Endothelial cell of umbilical vein (primary cell): ENCODE data around the gene PCNT. TPM values are rescaled to one million over a fixed set of nuclear protein-coding genes. Genes with fewer than 3 reads are reported as not detected.

Source experiments
- BruUV-seq: library from RNA; stranded (reverse); fragments of 400-500 nt; replicated peaks from 2 replicates; lab custom pipeline; 2021; lab: Mats Ljungman, UMichigan
- CTCF ChIA-PET: fragments of 300-600, 350-600 bp; sonication (Branson Sonifier 250); formaldehyde crosslinking; loops from one replicate; lab custom pipeline; 2021; ENCODE audit warnings: antibody characterized with exemption, inconsistent platforms; lab: Charles Lee
- POLR2A ChIA-PET: fragments of 300-600, 350-600 bp; sonication (Branson Sonifier 250); formaldehyde crosslinking; loops from one replicate; lab custom pipeline; 2021; ENCODE audit warnings: antibody characterized with exemption, inconsistent platforms; lab: Charles Lee
- DNase-seq: peaks from one replicate; pipeline ENCODE4 v3.0.0-alpha.2; 2011; ENCODE audit warnings: low read depth, low spot score
- FAIRE-seq: peaks from 2 replicates; lab custom pipeline; 2011; peaks lifted over from hg19 to GRCh38; lab: Jason Lieb, UNC
- H2AFZ ChIP-seq: 2 replicates; pipeline ENCODE4 v1.6.0; 2012; ENCODE audit warnings: low read depth, low read length, control low read depth, inconsistent platforms
- H3K27ac ChIP-seq: 2 replicates; pipeline ENCODE4 v1.5.1; 2011; ENCODE audit warnings: low read depth, mild to moderate bottlenecking, control low read depth, low read length, moderate library complexity; ENCODE audit not compliant: insufficient read depth
- H3K27me3 ChIP-seq, 2 experiments: 2 replicates each; pipeline versions ENCODE4 v1.6.0 to v1.6.1; 2011; ENCODE audit warnings: low read length in 2 of 2, mixed read lengths in 1 of 2; ENCODE audit not compliant: control insufficient read depth in 2 of 2, insufficient read depth in 2 of 2
- H3K36me3 ChIP-seq, 2 experiments: 2 replicates in 1 of 2; 3 replicates in 1 of 2; pipeline ENCODE4 v1.5.1; 2011; ENCODE audit warnings: low read length in 2 of 2, mild to moderate bottlenecking in 1 of 2, moderate library complexity in 1 of 2; ENCODE audit not compliant: control insufficient read depth in 2 of 2, insufficient read depth in 2 of 2; ENCODE audit errors: extremely low read depth in 1 of 2
- H3K4me1 ChIP-seq: 3 replicates; pipeline ENCODE4 v1.5.1; 2011; ENCODE audit warnings: mild to moderate bottlenecking, low read length; ENCODE audit not compliant: control insufficient read depth, insufficient read depth; ENCODE audit errors: extremely low read depth
- H3K4me2 ChIP-seq: 2 replicates; pipeline ENCODE4 v1.6.1; 2011; ENCODE audit warnings: low read length, control low read depth, mixed read lengths; ENCODE audit not compliant: insufficient read depth
- H3K4me3 ChIP-seq, 3 experiments: fragments of 200-600 bp in 1 of 3; sonication (generic), shearing (Covaris generic) in 1 of 3; replicated peaks in 1 of 3; 2 replicates each; pipeline ENCODE4 v1.5.1; 2011 to 2016; ENCODE audit warnings: control low read depth in 3 of 3, low read length in 3 of 3, mild to moderate bottlenecking in 2 of 3, inconsistent platforms in 1 of 3, low read depth in 1 of 3, moderate library complexity in 1 of 3; ENCODE audit not compliant: insufficient read depth in 1 of 3
- H3K79me2 ChIP-seq: 2 replicates; pipeline ENCODE4 v1.6.0; 2012; ENCODE audit warnings: low read length, inconsistent platforms; ENCODE audit not compliant: control insufficient read depth, insufficient read depth
- H3K9ac ChIP-seq: replicated peaks from 2 replicates; pipeline ENCODE3; 2011; ENCODE audit warnings: low read length, control low read depth; ENCODE audit not compliant: insufficient read depth; ENCODE audit errors: extremely low read depth
- H3K9me1 ChIP-seq: replicated peaks from 3 replicates; pipeline ENCODE4 v1.6.0; 2011; ENCODE audit warnings: mild to moderate bottlenecking, low read length; ENCODE audit not compliant: control insufficient read depth, insufficient read depth; ENCODE audit errors: extremely low read depth
- H3K9me3 ChIP-seq: replicated peaks from 2 replicates; pipeline ENCODE4 v1.5.1; 2012; ENCODE audit warnings: low read length, inconsistent platforms; ENCODE audit not compliant: control insufficient read depth, insufficient read depth
- H4K20me1 ChIP-seq: replicated peaks from 2 replicates; pipeline ENCODE3; 2011; ENCODE audit warnings: mild to moderate bottlenecking, low read length; ENCODE audit not compliant: control insufficient read depth, insufficient read depth; ENCODE audit errors: extremely low read depth
- CTCF ChIP-seq, 2 donors: IDR thresholded peaks; 1 replicate in 1 of 2; 2 replicates in 1 of 2; pipeline ENCODE4 v1.5.1; 2011; ENCODE audit warnings: low read length in 2 of 2, mild to moderate bottlenecking in 2 of 2, moderate library complexity in 2 of 2, control low read depth in 1 of 2, inconsistent platforms in 1 of 2, low read depth in 1 of 2; ENCODE audit not compliant: insufficient read depth in 1 of 2; ENCODE audit errors: extremely low read depth in 1 of 2
- EZH2 ChIP-seq: IDR thresholded peaks from 2 replicates; pipeline ENCODE4 v1.6.1; 2012; ENCODE audit warnings: borderline replicate concordance, low read depth, mild to moderate bottlenecking, moderate library complexity, low read length, inconsistent platforms; ENCODE audit not compliant: severe bottlenecking
- FOS ChIP-seq: IDR thresholded peaks from 2 replicates; pipeline ENCODE4 v1.6.1; 2011; ENCODE audit warnings: mild to moderate bottlenecking, low read length, moderate library complexity, borderline replicate concordance; ENCODE audit not compliant: insufficient read depth
- GATA2 ChIP-seq: IDR thresholded peaks from 2 replicates; pipeline ENCODE4 v1.7.0; 2011; ENCODE audit warnings: low read depth, mild to moderate bottlenecking, moderate library complexity, mixed read lengths, low read length; ENCODE audit not compliant: insufficient read length, insufficient read depth
- JUN ChIP-seq: IDR thresholded peaks from 2 replicates; pipeline ENCODE4 v1.6.1; 2011; ENCODE audit warnings: borderline replicate concordance, low read depth; ENCODE audit not compliant: insufficient read length, insufficient read depth
- MAX ChIP-seq: IDR thresholded peaks from 2 replicates; pipeline ENCODE4 v1.6.1; 2011; ENCODE audit not compliant: insufficient read depth, insufficient read length
- MYC ChIP-seq: IDR thresholded peaks from one replicate; pipeline ENCODE4 v1.6.1; 2011; ENCODE audit warnings: mild to moderate bottlenecking, low read depth, low read length
- POLR2A ChIP-seq: IDR thresholded peaks from 2 replicates; pipeline ENCODE4 v1.6.1; 2012; ENCODE audit warnings: low read depth, mild to moderate bottlenecking, control low read depth, low read length
- POLR2AphosphoS5 ChIP-seq: IDR thresholded peaks from 2 replicates; pipeline ENCODE4 v1.6.1; 2012; ENCODE audit warnings: low read depth, mild to moderate bottlenecking, control low read depth, low read length, moderate library complexity; ENCODE audit not compliant: insufficient read depth
- dilution Hi-C: fragments of 300-500 bp; cut with MboI; formaldehyde crosslinking; loops from one replicate; pipeline ENCODE4 v1.15.0; 2019; ENCODE audit warnings: low sequenced_read_pairs; ENCODE audit not compliant: extremely low pct_ligation_motif_present
- intact Hi-C: fragments of 100-400 bp; cut with micrococcal nuclease; formaldehyde crosslinking; loops from one replicate; pipeline ENCODE4 v1.10.0; 2022
- polyA plus RNA-seq, 4 experiments: library from polyadenylated mRNA; depleted of rRNA in 3 of 4; stranded (reverse) in 3 of 4; unstranded in 1 of 4; fragments of >200 nt; gene quantifications; 2 replicates each; pipeline versions ENCODE4 v1.2.1 to v1.2.3, GENCODE V29; 2011 to 2012; ENCODE audit warnings: missing spikeins in 1 of 4
- total RNA-seq: library from RNA; stranded (reverse); gene quantifications from 2 replicates; pipeline ENCODE4 v1.2.3, GENCODE V29; 2021

PCNT gene
- total and polyA plus RNA-seq, 2 donors (not counting 3 experiments of a cell fraction or from before 2014, with no cell fraction given), result 9.6 to 49.5 TPM

GRCh38 chr21:46482846-46483231 lies 158.9 kb downstream of the PCNT start:
- Histone ChIP-seq H4K20me1 (peaks cover 9% of the 10 kb centered on the region), H3K4me1 (no peaks in the 10 kb centered on the region), H3K9ac (no peak overlapping the region), H3K27me3 (no peaks in the 10 kb centered on the region), H2AFZ (no peak overlapping the region), H3K36me3 (peaks cover 2 to 5% of the 10 kb centered on the region in 2 experiments), H3K4me2 (no peak overlapping the region), H3K4me3 (no peak overlapping the region), H3K27ac (no peak overlapping the region), H3K9me3 (no peaks in the 10 kb centered on the region), H3K9me1 (no peaks in the 10 kb centered on the region), H3K79me2 (peaks cover 43% of the 10 kb centered on the region)
- no peak for DNase-seq
- POLR2A ChIA-PET, result no interaction called here
- TF ChIP-seq CTCF (IDR thresholded peaks at IDR 0.05; ENCODE audit: extremely low read depth in 1 of 2, insufficient read depth in 1 of 2, low read depth in 1 of 2, low read length in 2 of 2) (no peak), FOS (no peak), POLR2AphosphoS5 (no peak), GATA2 (no peak), MAX (no peak), MYC (no peak), POLR2A (no peak), EZH2 (no peak), JUN (no peak)
- FAIRE-seq, result no peak
- intact Hi-C loops, result no loop called here
- CTCF ChIA-PET, result no interaction called here
- dilution Hi-C loops, result no loop called here
- BruUV-seq, result no TSS peak
